ENCODE data around the gene PLEK. TPM values are rescaled to one million over a fixed set of nuclear protein-coding genes. Genes with fewer than 3 reads are reported as not detected.
"Not testable (repeated sequence)": the region's sequence is repeated elsewhere in the genome, so short reads cannot be mapped to it uniquely, and the experiment has no call there.

Gene PLEK
- total RNA-seq, 1 donor from 2014 or later, result 3.2 TPM

- Mint-ChIP-seq H3K36me3 (ENCODE audit: low read depth) (no peaks in the 10 kb centered on the region), H3K27me3 (ENCODE audit: insufficient read depth) (peaks cover 40% of the 10 kb centered on the region), H3K4me3 (no peak overlapping the region), H3K9me3 (no peaks in the 10 kb centered on the region), H3K4me1 (ENCODE audit: low read depth) (no peaks in the 10 kb centered on the region), H3K27ac (no peak overlapping the region)
- intact Hi-C loops (cut with micrococcal nuclease), result no loop called here
- no peak for DNase-seq (ENCODE audit: low spot score)
These were observed 24.6 kb upstream of the PLEK start for GRCh38 chr2:68340226-68341061.

GRCh38 chr2:68341062-68341329 lies 24.1 kb upstream of the PLEK start:
- Mint-ChIP-seq H3K4me3 (no peak overlapping the region), H3K36me3 (ENCODE audit: low read depth) (no peaks in the 10 kb centered on the region), H3K27me3 (ENCODE audit: insufficient read depth) (peaks cover 40% of the 10 kb centered on the region), H3K9me3 (no peaks in the 10 kb centered on the region), H3K27ac (no peak overlapping the region), H3K4me1 (ENCODE audit: low read depth) (no peaks in the 10 kb centered on the region)
- intact Hi-C loops (cut with micrococcal nuclease), result no loop called here
- DNase-seq (ENCODE audit: low spot score), result no peak

- Mint-ChIP-seq H3K36me3 (ENCODE audit: low read depth) (no peaks in the 10 kb centered on the region), H3K27ac (no peak overlapping the region), H3K4me1 (ENCODE audit: low read depth) (no peaks in the 10 kb centered on the region), H3K27me3 (ENCODE audit: insufficient read depth) (peaks cover 40% of the 10 kb centered on the region), H3K9me3 (no peaks in the 10 kb centered on the region), H3K4me3 (no peak overlapping the region)
- intact Hi-C loops (cut with micrococcal nuclease), result no loop called here
- DNase-seq (ENCODE audit: low spot score), result no peak
These were observed 23.5 kb upstream of the PLEK start for GRCh38 chr2:68341583-68341982.

- intact Hi-C loops (cut with micrococcal nuclease), result no loop called here
- no peak overlapping the region for H3K4me3 Mint-ChIP-seq
- H3K27me3 Mint-ChIP-seq (ENCODE audit: insufficient read depth), result peaks cover 48% of the 10 kb centered on the region
- H3K9me3 Mint-ChIP-seq, result no peaks in the 10 kb centered on the region
- no peak overlapping the region for H3K27ac Mint-ChIP-seq
- DNase-seq (ENCODE audit: low spot score), result no peak
- no peaks in the 10 kb centered on the region for H3K4me1 Mint-ChIP-seq (ENCODE audit: low read depth)
- no peaks in the 10 kb centered on the region for H3K36me3 Mint-ChIP-seq (ENCODE audit: low read depth)
These were observed 22.6 kb upstream of the PLEK start for GRCh38 chr2:68342470-68342869.

GRCh38 chr2:68344031-68344430 lies 21.1 kb upstream of the PLEK start:
- no peak for DNase-seq (ENCODE audit: low spot score)
- intact Hi-C loops (cut with micrococcal nuclease), result no loop called here
- H3K27me3 Mint-ChIP-seq (ENCODE audit: insufficient read depth), result peaks cover 54% of the 10 kb centered on the region
- no peak overlapping the region for H3K27ac Mint-ChIP-seq
- no peaks in the 10 kb centered on the region for H3K9me3 Mint-ChIP-seq
- no peak overlapping the region for H3K4me3 Mint-ChIP-seq
- no peaks in the 10 kb centered on the region for H3K4me1 Mint-ChIP-seq (ENCODE audit: low read depth)
- no peaks in the 10 kb centered on the region for H3K36me3 Mint-ChIP-seq (ENCODE audit: low read depth)

- no peak for DNase-seq (ENCODE audit: low spot score)
- Mint-ChIP-seq H3K4me1 (ENCODE audit: low read depth) (no peaks in the 10 kb centered on the region), H3K4me3 (no peak overlapping the region), H3K36me3 (ENCODE audit: low read depth) (no peaks in the 10 kb centered on the region), H3K27ac (no peak overlapping the region), H3K27me3 (ENCODE audit: insufficient read depth) (peaks cover 48% of the 10 kb centered on the region), H3K9me3 (no peaks in the 10 kb centered on the region)
- intact Hi-C loops (cut with micrococcal nuclease), result no loop called here
These were observed 19.8 kb upstream of the PLEK start for GRCh38 chr2:68345129-68345875.

- H3K9me3 Mint-ChIP-seq; H3K36me3 Mint-ChIP-seq (ENCODE audit: low read depth); H3K27ac Mint-ChIP-seq; intact Hi-C loops (cut with micrococcal nuclease); H3K4me1 Mint-ChIP-seq (ENCODE audit: low read depth); DNase-seq (ENCODE audit: low spot score); H3K4me3 Mint-ChIP-seq: not testable (repeated sequence)
- peaks cover 32% of the 10 kb centered on the region for H3K27me3 Mint-ChIP-seq (ENCODE audit: insufficient read depth)
These were observed 16.0 kb upstream of the PLEK start for GRCh38 chr2:68349091-68349490.

- no peak for DNase-seq (ENCODE audit: low spot score)
- intact Hi-C loops (cut with micrococcal nuclease), result no loop called here
- H3K9me3 Mint-ChIP-seq, result no peaks in the 10 kb centered on the region
- H3K36me3 Mint-ChIP-seq (ENCODE audit: low read depth), result no peaks in the 10 kb centered on the region
- H3K4me3 Mint-ChIP-seq, result no peak overlapping the region
- H3K27ac Mint-ChIP-seq, result no peak overlapping the region
- no peaks in the 10 kb centered on the region for H3K4me1 Mint-ChIP-seq (ENCODE audit: low read depth)
- peaks cover 30% of the 10 kb centered on the region for H3K27me3 Mint-ChIP-seq (ENCODE audit: insufficient read depth)
These were observed 13.1 kb upstream of the PLEK start for GRCh38 chr2:68351997-68352396.

GRCh38 chr2:68352651-68353391 lies 12.3 kb upstream of the PLEK start:
- Mint-ChIP-seq H3K4me1 (ENCODE audit: low read depth) (no peaks in the 10 kb centered on the region), H3K27me3 (ENCODE audit: insufficient read depth) (peaks cover 22% of the 10 kb centered on the region), H3K27ac (no peak overlapping the region), H3K36me3 (ENCODE audit: low read depth) (no peaks in the 10 kb centered on the region), H3K4me3 (no peak overlapping the region), H3K9me3 (no peaks in the 10 kb centered on the region)
- no peak for DNase-seq (ENCODE audit: low spot score)
- intact Hi-C loops (cut with micrococcal nuclease), result no loop called here

- intact Hi-C loops (cut with micrococcal nuclease), result no loop called here
- no peak overlapping the region for H3K4me3 Mint-ChIP-seq
- H3K27ac Mint-ChIP-seq, result no peak overlapping the region
- DNase-seq (ENCODE audit: low spot score), result no peak
- peaks cover under 1% of the 10 kb centered on the region for H3K4me1 Mint-ChIP-seq (ENCODE audit: low read depth)
- no peaks in the 10 kb centered on the region for H3K9me3 Mint-ChIP-seq
- H3K36me3 Mint-ChIP-seq (ENCODE audit: low read depth), result no peaks in the 10 kb centered on the region
- H3K27me3 Mint-ChIP-seq (ENCODE audit: insufficient read depth), result peaks cover 5% of the 10 kb centered on the region
These were observed 8.4 kb upstream of the PLEK start for GRCh38 chr2:68356599-68357239.

- no peak for DNase-seq (ENCODE audit: low spot score)
- Mint-ChIP-seq H3K4me3 (no peak overlapping the region), H3K27me3 (ENCODE audit: insufficient read depth) (peaks cover 9% of the 10 kb centered on the region), H3K36me3 (ENCODE audit: low read depth) (no peaks in the 10 kb centered on the region), H3K27ac (no peak overlapping the region), H3K9me3 (no peaks in the 10 kb centered on the region), H3K4me1 (ENCODE audit: low read depth) (peaks cover 11% of the 10 kb centered on the region)
- intact Hi-C loops (cut with micrococcal nuclease), result no loop called here
These were observed 7.3 kb upstream of the PLEK start for GRCh38 chr2:68357605-68358337.

GRCh38 chr2:68359889-68360288 lies 5.2 kb upstream of the PLEK start:
- intact Hi-C loops (cut with micrococcal nuclease), result loop anchor here (5.0 to 10.0 kb wide), 4 partner anchors 42 to 238 kb away; partner anchors contain the start of gene PPP3R1
- no peak overlapping the region for H3K27ac Mint-ChIP-seq
- H3K4me3 Mint-ChIP-seq, result no peak overlapping the region
- no peaks in the 10 kb centered on the region for H3K9me3 Mint-ChIP-seq
- no peak for DNase-seq (ENCODE audit: low spot score)
- H3K36me3 Mint-ChIP-seq (ENCODE audit: low read depth), result no peaks in the 10 kb centered on the region
- peaks cover 21% of the 10 kb centered on the region for H3K4me1 Mint-ChIP-seq (ENCODE audit: low read depth)
- H3K27me3 Mint-ChIP-seq (ENCODE audit: insufficient read depth), result peaks cover 12% of the 10 kb centered on the region

All from activated T-helper 1 cell treated with anti-CD3 and anti-CD28 coated beads, Interleukin-12 subunit alpha, Interleukin-12 subunit beta, Interleukin-2, Interleukin-4 antibody, amounts not matched to agents 30 ng/mL and 10 ng/mL and 1 ng/mL, durations not matched to agents 14 hours and 24 hours and 36 hours (primary cell).